ENCODE data around the gene KLC1.

DNA sequence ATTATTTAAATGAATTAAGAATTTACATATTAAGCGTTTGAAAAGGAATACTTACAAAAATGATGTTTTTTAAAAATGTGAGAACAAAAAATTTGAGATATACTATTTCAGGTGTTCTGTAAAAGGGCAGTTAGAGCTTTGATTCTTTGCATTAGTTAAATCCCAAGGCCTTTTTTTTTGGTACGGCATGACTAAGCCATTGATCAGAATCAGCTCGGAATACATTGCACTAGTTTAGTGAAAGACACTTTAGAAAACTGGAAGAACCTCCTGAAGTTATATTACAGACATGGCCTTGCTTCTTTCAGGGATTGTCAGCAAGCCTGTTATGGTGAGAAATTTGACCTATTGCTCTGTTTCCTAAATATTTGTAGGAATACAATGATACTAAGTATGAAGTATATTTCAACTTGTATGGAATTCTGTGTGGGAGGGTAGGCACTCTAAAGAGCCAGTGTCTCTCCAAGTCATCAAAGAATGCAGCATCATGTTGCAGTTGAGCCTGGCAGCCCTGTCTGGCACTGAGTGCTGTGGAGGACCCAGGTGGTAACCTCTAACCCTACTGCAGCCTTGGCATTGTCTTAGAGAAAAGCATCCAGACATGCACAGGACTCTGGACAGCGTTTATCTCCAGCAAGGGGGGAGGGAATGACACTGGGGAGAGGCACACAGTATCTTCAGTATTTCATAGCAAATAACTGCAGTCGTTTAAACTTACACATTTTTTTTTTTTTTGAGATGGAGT, 1.5 kb downstream of the KLC1 start:
- TF ChIP-seq POLR2A (IDR thresholded peaks at IDR 0.05; ENCODE audit: low read length) = no peak
- no peak for TF ChIP-seq CTCF (IDR thresholded peaks at IDR 0.05)
- TF ChIP-seq RCOR1 (IDR thresholded peaks at IDR 0.05; ENCODE audit: low read depth, low read length) = no peak
- no peak for TF ChIP-seq EHMT2 (IDR thresholded peaks at IDR 0.05; ENCODE audit: low read depth)

Measured in A549 (cell line).